NCI-H1092 treated with DMSO at 0.1 percent for 48 hours (cell line): ENCODE measurements around the gene MMP23B.
"Not testable (repeated sequence)": the region's sequence is repeated elsewhere in the genome, so short reads cannot be mapped to it uniquely, and the experiment has no call there.

Source experiments
- DNase-seq: peaks from one replicate; lab custom pipeline; 2025; lab: John Stamatoyannopoulos, UW

Gene MMP23B

DNA sequence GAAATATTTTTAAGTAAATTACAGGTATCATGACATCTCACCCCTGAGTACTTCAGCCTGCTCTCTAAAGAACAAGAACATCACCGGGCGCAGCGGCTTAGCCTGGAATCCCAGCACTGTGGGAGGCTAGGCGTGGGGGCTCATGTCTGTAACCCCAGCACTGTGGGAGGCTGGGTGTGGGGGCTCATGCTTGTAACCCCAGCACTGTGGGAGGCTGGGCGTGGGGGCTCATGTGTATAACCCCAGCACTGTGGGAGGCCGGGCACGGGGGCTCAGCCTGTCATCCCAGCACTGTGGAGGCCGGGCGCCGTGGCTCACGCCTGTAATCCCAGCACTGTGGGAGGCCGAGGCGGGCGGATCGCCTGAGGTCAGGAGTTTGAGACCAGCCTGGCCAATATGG lies 34.6 kb downstream of the MMP23B start:
- DNase-seq = no peak

DNA sequence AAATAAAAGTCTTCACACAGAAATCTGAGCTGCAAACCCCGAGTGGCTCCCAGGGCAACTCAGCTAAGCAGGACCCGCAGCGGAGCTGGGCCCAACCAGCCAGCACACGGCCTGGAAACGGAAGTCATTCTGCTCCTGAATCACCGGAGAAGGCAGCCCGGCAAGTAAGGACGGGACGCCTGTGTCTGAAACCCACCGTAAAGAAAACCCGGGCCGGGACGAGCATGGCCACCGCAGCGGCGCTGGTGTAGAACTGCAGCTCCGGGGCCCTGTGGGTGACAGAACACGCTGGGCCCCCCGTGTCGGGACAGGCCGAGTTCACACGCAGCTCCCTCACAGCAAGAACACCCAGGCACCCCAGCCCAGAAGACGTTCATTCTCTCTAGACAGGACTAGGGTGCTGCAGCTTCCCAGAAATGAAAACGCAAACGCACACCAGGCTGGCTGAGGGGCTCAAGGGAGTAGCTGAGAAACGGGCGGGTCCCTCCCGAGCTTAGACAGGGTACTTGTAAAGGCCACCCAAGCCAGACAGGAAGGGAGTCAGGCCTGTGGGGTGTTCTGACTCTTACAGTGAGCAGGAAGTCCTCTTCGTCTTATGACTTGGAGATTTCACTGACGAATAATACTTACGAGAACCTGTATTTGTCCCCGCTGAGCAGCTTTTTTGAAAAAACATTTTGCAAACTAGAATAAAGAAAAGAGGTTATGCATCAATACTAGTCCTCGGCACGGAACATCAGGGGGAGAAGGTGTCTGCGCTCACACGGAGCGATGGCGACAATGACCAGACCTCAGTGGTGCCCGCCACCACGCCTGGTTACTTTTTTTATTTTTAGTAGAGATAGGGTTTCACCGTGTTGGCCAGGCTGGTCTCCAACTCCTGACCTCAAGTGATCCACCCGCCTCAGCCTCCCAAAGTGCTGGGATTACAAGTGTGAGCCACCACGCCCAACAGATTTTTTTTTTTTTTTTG lies 37.8 kb downstream of the MMP23B start:
- DNase-seq = no peak

DNA sequence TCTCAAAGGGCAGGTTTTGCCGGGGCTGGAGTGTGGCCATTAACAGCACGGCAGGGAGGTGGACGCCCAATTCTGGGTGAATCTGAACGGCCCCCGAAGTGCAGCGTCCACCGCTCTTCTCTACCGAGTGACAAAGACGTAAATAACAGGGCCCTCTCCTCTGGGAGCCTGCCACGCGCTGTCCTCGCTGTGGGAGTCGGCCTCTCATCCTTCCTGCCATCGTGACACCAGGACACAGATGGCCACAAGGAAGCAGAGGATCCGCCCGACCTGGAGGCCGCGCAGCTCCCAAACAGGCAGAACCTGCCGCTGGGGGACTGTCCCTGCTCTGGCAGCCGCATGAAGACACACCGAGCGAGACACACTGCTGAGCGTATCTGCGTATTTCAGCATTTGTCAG lies 38.9 kb downstream of the MMP23B start:
- DNase-seq = no peak

- DNase-seq = no peak
Measured at GRCh38 chr1:1671365-1672119, 39.6 kb downstream of the MMP23B start.

- DNase-seq = no peak
Measured at GRCh38 chr1:1672181-1672965, 40.4 kb downstream of the MMP23B start.

GRCh38 chr1:1674806-1675205 lies 42.8 kb downstream of the MMP23B start:
- not testable (repeated sequence) for DNase-seq

GRCh38 chr1:1675218-1675617 lies 43.2 kb downstream of the MMP23B start:
- DNase-seq = not testable (repeated sequence)

DNA sequence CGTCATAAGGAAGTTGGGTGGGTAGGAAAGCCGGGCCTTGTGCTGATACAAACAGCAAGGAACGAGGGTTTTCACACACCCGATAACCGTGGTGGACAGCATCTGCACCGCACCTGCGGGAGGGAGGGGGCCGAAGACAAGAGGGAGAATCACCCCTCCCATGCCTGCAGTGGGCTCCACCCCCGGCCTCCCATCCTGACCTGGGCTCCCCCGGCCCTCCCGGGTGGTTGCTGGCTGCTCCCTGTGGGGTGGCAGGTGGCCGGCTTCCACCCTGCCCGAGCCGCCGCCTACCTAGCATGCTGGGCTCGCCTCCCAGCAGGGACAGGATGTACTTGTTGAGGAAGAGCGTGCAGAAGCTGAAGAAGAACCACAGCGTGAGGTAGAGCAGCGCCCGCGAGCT lies 44.1 kb downstream of the MMP23B start:
- DNase-seq = not testable (repeated sequence)

DNA sequence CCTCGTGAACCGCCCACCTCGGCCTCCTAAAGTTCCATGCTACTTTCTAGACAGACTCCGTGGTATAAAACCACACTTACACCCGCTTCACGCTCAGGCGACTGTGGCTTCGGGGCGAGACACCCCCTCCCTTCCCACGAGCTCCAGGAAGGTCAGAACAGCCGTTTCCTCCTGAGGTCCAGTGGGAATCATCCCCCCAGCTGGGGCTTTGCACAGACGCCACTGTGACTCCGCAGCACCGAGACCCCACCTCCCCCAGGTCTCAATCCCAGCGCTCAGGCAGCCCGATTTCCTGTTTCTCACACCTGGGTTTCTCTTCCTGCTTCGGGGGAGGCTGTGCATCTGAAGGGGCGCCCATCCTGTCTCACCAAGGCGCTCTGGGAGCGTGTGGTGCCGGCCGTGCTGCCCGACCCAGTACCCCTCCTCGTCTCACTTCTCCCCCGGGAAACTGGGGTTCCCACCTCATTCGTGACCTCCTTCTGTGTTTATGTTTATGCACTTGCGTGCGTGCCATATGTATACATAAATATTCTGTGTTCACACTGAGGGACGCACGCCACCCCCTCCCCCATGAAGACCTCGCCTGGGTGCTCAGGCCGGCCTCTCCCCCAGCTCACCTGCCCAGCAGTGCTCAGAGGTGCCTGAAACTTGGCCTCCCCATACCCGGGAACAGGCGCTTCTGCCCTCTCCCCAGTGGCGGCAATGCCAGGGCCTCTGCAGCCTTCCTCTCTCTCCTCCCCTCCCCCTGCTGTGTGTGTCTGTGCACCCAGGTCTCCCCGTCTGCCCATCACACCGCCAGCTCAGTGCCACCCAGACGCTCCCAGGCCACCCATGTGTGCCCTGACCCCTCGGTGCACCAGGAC lies 46.0 kb downstream of the MMP23B start:
- no peak for DNase-seq

DNA sequence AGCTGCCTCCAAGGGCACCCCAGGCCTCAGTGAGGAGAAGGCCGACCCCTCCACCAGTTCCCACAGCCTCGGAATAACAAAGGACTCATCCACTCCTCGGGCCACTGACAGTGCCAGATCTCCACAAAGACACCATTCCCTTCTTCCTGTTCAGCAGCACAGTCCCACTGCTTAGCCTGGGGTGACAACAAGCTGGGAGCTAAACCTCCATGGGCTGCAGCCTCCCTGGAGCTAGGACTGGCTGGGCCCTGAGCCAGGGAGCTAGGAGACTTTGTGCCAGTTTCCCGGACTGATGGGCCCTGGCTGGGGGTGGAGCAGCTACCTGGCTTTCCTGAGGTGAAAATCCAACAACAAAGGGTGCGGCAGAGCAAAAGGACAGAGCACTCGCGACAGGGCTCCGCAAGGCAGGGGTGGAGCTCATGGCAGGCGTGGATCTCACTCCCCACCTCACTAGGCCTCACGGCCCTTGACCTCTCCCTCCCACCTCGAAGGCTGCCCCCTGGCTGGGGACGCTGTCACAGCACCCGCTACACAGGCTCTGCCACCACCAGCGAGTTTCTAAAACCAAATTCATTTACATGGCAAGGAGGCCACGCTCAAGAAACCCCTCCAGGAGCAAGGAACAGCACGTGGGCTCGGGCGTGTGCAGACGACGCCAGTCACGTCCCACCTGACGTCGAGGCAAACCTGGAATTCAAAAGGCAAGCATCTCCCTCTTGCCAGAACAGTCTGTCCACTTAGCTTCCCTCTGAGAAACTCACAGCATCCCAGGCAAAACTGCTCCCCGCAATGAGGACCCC lies 46.8 kb downstream of the MMP23B start:
- DNase-seq = no peak

GRCh38 chr1:1680031-1680911 lies 48.3 kb downstream of the MMP23B start:
- no peak for DNase-seq

- no peak for DNase-seq
Measured at GRCh38 chr1:1680912-1681273, 48.9 kb downstream of the MMP23B start.

GRCh38 chr1:1683104-1683905 lies 51.3 kb downstream of the MMP23B start:
- no peak for DNase-seq
